Neural progenitor cell (in vitro differentiated cells): ENCODE results near the gene DRG1. TPM values are rescaled to one million over a fixed set of nuclear protein-coding genes. Genes with fewer than 3 reads are reported as not detected.
"Not testable (repeated sequence)": the region's sequence is repeated elsewhere in the genome, so short reads cannot be mapped to it uniquely, and the experiment has no call there.

Experiments
- DNase-seq: peaks from one replicate; pipeline ENCODE4 v3.0.0-alpha.2; 2016; ENCODE audit warnings: low spot score
- H2AFZ ChIP-seq: fragments of 200-600 bp; sonication (generic); replicated peaks from 2 replicates; pipeline ENCODE4 v1.6.1; 2016; ENCODE audit warnings: antibody characterized with exemption
- H3F3A ChIP-seq: fragments of 200-600 bp; sonication (generic); 2 replicates; pipeline ENCODE4 v1.6.1; 2016; ENCODE audit warnings: antibody characterized with exemption, low read depth
- H3K27ac ChIP-seq: fragments of 200-600 bp; sonication (generic); 2 replicates; pipeline ENCODE4 v1.5.1; 2016; ENCODE audit warnings: mild to moderate bottlenecking
- H3K27me3 ChIP-seq: fragments of 200-600 bp; sonication (generic); 2 replicates; pipeline ENCODE4 v1.6.1; 2016; ENCODE audit warnings: mild to moderate bottlenecking, moderate library complexity
- H3K36me3 ChIP-seq: fragments of 200-600 bp; sonication (generic); 2 replicates; pipeline ENCODE4 v1.5.1; 2016
- H3K4me1 ChIP-seq: fragments of 200-600 bp; sonication (generic); 2 replicates; pipeline ENCODE4 v1.6.1; 2016; ENCODE audit warnings: mixed run types
- H3K4me2 ChIP-seq: fragments of 200-600 bp; sonication (generic); 2 replicates; pipeline ENCODE4 v1.6.1; 2016
- H3K4me3 ChIP-seq: fragments of 200-600 bp; sonication (generic); 2 replicates; pipeline ENCODE4 v1.5.1; 2016
- H3K79me2 ChIP-seq: fragments of 200-600 bp; sonication (generic); 2 replicates; pipeline ENCODE4 v1.6.1; 2016; ENCODE audit warnings: low read depth
- H3K9ac ChIP-seq: fragments of 200-600 bp; sonication (generic); 2 replicates; pipeline ENCODE4 v1.6.1; 2016
- H3K9me3 ChIP-seq: fragments of 200-600 bp; sonication (generic); 2 replicates; pipeline ENCODE4 v1.5.1; 2016; ENCODE audit warnings: low read depth
- H4K20me1 ChIP-seq: fragments of 200-600 bp; sonication (generic); 2 replicates; pipeline ENCODE4 v1.6.1; 2016; ENCODE audit warnings: low read depth
- H3K27ac Mint-ChIP-seq: 3 replicates; pipeline ENCODE4 v1.8.0; 2021; ENCODE audit warnings: mixed read lengths
- H3K27me3 Mint-ChIP-seq: 2 replicates; pipeline ENCODE4 v1.8.0; 2022; ENCODE audit warnings: low read depth, mild to moderate bottlenecking, inconsistent platforms, moderate library complexity, mixed read lengths; ENCODE audit not compliant: insufficient read depth
- H3K36me3 Mint-ChIP-seq: 3 replicates; pipeline ENCODE4 v1.8.0; 2021; ENCODE audit warnings: mixed read lengths
- H3K4me1 Mint-ChIP-seq: 3 replicates; pipeline ENCODE4 v1.8.0; 2021; ENCODE audit warnings: mixed read lengths
- H3K4me3 Mint-ChIP-seq: 3 replicates; pipeline ENCODE4 v1.8.0; 2021; ENCODE audit warnings: mild to moderate bottlenecking, moderate library complexity, mixed read lengths
- H3K9me3 Mint-ChIP-seq: 3 replicates; pipeline ENCODE4 v1.8.0; 2020; ENCODE audit warnings: mixed read lengths
- CTCF ChIP-seq: fragments of 200-600 bp; sonication (generic); IDR thresholded peaks from 2 replicates; pipeline ENCODE4 v1.5.1; 2017; ENCODE audit warnings: antibody characterized with exemption, mild to moderate bottlenecking
- EZH2 ChIP-seq: fragments of 200-600 bp; sonication (generic); IDR thresholded peaks from 2 replicates; pipeline ENCODE4 v1.6.1; 2017; ENCODE audit warnings: antibody characterized with exemption, mild to moderate bottlenecking, moderate library complexity
- EZH2phosphoT487 ChIP-seq: fragments of 200-600 bp; sonication (generic); IDR thresholded peaks from 2 replicates; pipeline ENCODE4 v1.6.1; 2017; ENCODE audit warnings: antibody characterized with exemption
- total RNA-seq: library from RNA; depleted of rRNA; stranded (reverse); fragments of >200 nt; gene quantifications from 2 replicates; pipeline ENCODE4 v1.2.3, GENCODE V29; 2015; ENCODE audit warnings: low replicate concordance

DRG1 gene
- total RNA-seq, 1 donor from 2014 or later, result 78.9 TPM

- no peaks in the 10 kb centered on the region for H3K27me3 Mint-ChIP-seq
- peak overlapping the region; percentile 42 for H2AFZ ChIP-seq
Measured at GRCh38 chr22:31378123-31378522, 21.3 kb upstream of the DRG1 start.

GRCh38 chr22:31378651-31379050 lies 20.8 kb upstream of the DRG1 start:
- DNase-seq, H3F3A ChIP-seq, H3K4me1 ChIP-seq, H2AFZ ChIP-seq, H4K20me1 ChIP-seq, H3K27ac Mint-ChIP-seq, H3K27me3 Mint-ChIP-seq, H3K4me1 Mint-ChIP-seq, H3K9me3 Mint-ChIP-seq, H3K36me3 Mint-ChIP-seq, H3K79me2 ChIP-seq, H3K36me3 ChIP-seq, H3K27ac ChIP-seq, H3K9me3 ChIP-seq, H3K4me3 Mint-ChIP-seq, H3K4me3 ChIP-seq, H3K27me3 ChIP-seq, H3K9ac ChIP-seq, H3K4me2 ChIP-seq: not testable (repeated sequence)

More at GRCh38 chr22:31378123-31378522, 21.3 kb upstream of the DRG1 start:
- no peaks in the 10 kb centered on the region for H3K9me3 Mint-ChIP-seq
- Histone ChIP-seq H3F3A (no peaks in the 10 kb centered on the region), H3K36me3 (no peaks in the 10 kb centered on the region), H3K4me3 (no peak overlapping the region), H3K79me2 (no peaks in the 10 kb centered on the region), H3K4me2 (no peak overlapping the region), H3K27me3 (no peaks in the 10 kb centered on the region), H3K9me3 (no peaks in the 10 kb centered on the region), H3K27ac (no peak overlapping the region), H3K4me1 (no peaks in the 10 kb centered on the region), H4K20me1 (no peaks in the 10 kb centered on the region), H3K9ac (no peak overlapping the region)
- H3K4me1 Mint-ChIP-seq, result no peaks in the 10 kb centered on the region
- H3K36me3 Mint-ChIP-seq, result no peaks in the 10 kb centered on the region
- TF ChIP-seq EZH2phosphoT487 (no peak), CTCF (no peak), EZH2 (no peak)
- H3K4me3 Mint-ChIP-seq, result no peak overlapping the region
- no peak for DNase-seq
- H3K27ac Mint-ChIP-seq, result no peak overlapping the region

GRCh38 chr22:31393893-31394292 lies 5.5 kb upstream of the DRG1 start:
- peaks cover 7% of the 10 kb centered on the region for H3K4me1 ChIP-seq
- H3K9ac ChIP-seq, result no peak overlapping the region
- no peaks in the 10 kb centered on the region for H3K79me2 ChIP-seq
- Mint-ChIP-seq H3K36me3 (no peaks in the 10 kb centered on the region), H3K4me1 (no peaks in the 10 kb centered on the region), H3K27me3 (no peaks in the 10 kb centered on the region), H3K4me3 (no peak overlapping the region), H3K9me3 (peaks cover 3% of the 10 kb centered on the region), H3K27ac (no peak overlapping the region)
- H3K36me3 ChIP-seq, result no peaks in the 10 kb centered on the region
- H3K27ac ChIP-seq, result no peak overlapping the region
- no peak overlapping the region for H3K4me2 ChIP-seq
- H2AFZ ChIP-seq, result no peak overlapping the region
- DNase-seq, result no peak
- peaks cover 9% of the 10 kb centered on the region for H3F3A ChIP-seq
- no peak overlapping the region for H3K4me3 ChIP-seq
- H4K20me1 ChIP-seq, result no peaks in the 10 kb centered on the region
- H3K9me3 ChIP-seq, result no peaks in the 10 kb centered on the region
- no peaks in the 10 kb centered on the region for H3K27me3 ChIP-seq
- TF ChIP-seq EZH2phosphoT487 (no peak), CTCF (no peak), EZH2 (no peak)

DNA sequence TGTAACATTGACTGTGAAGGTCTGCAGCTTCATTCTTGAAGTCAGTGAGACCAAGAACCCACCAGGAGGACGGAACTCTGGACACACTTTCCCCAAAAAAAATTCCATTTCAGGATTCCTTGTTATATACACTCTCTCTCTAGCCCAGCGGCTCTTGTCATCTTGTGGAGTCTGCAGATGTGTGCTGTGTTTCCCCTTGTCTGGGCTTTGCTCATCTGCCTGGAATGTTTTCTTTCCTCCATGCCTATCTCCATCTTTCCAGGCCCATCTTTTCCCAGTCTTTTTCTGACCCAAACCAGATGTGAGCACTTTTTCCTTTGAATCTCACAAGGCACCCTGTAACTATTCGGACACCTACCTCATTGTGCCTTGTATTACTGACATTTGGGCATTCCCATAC lies 5.1 kb upstream of the DRG1 start:
- Histone ChIP-seq H3K4me3 (no peak overlapping the region), H3K9me3 (no peaks in the 10 kb centered on the region), H3K4me1 (peaks cover 8% of the 10 kb centered on the region), H3K36me3 (no peaks in the 10 kb centered on the region), H4K20me1 (no peaks in the 10 kb centered on the region), H3K79me2 (no peaks in the 10 kb centered on the region), H2AFZ (no peak overlapping the region), H3F3A (peaks cover 9% of the 10 kb centered on the region), H3K27me3 (no peaks in the 10 kb centered on the region), H3K4me2 (no peak overlapping the region), H3K9ac (no peak overlapping the region), H3K27ac (no peak overlapping the region)
- H3K9me3 Mint-ChIP-seq, result peaks cover 3% of the 10 kb centered on the region
- no peak for TF ChIP-seq CTCF
- TF ChIP-seq EZH2phosphoT487, result no peak
- TF ChIP-seq EZH2, result no peak
- no peak overlapping the region for H3K4me3 Mint-ChIP-seq
- H3K4me1 Mint-ChIP-seq, result no peaks in the 10 kb centered on the region
- H3K27ac Mint-ChIP-seq, result no peak overlapping the region
- H3K27me3 Mint-ChIP-seq, result no peaks in the 10 kb centered on the region
- DNase-seq, result no peak
- H3K36me3 Mint-ChIP-seq, result no peaks in the 10 kb centered on the region
